ENCODE results near the gene P2RX3. TPM values are rescaled to one million over a fixed set of nuclear protein-coding genes. Genes with fewer than 3 reads are reported as not detected.
A peak's percentile ranks its signal among the peaks of the same experiment; 100 is the strongest.

The P2RX3 gene
- total RNA-seq, 1 donor from 2014 or later, result not detected

GRCh38 chr11:57364851-57365660 is 26.9 kb downstream of the P2RX3 start:
- no peaks in the 10 kb centered on the region for H3K4me1 ChIP-seq
- H3K36me3 ChIP-seq, result no peaks in the 10 kb centered on the region
- intact Hi-C loops (cut with DNase I), result no loop called here
- TF ChIP-seq, protein P1, sequence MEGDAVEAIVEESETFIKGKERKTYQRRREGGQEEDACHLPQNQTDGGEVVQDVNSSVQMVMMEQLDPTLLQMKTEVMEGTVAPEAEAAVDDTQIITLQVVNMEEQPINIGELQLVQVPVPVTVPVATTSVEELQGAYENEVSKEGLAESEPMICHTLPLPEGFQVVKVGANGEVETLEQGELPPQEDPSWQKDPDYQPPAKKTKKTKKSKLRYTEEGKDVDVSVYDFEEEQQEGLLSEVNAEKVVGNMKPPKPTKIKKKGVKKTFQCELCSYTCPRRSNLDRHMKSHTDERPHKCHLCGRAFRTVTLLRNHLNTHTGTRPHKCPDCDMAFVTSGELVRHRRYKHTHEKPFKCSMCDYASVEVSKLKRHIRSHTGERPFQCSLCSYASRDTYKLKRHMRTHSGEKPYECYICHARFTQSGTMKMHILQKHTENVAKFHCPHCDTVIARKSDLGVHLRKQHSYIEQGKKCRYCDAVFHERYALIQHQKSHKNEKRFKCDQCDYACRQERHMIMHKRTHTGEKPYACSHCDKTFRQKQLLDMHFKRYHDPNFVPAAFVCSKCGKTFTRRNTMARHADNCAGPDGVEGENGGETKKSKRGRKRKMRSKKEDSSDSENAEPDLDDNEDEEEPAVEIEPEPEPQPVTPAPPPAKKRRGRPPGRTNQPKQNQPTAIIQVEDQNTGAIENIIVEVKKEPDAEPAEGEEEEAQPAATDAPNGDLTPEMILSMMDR (IDR thresholded peaks at IDR 0.05), result no peak
- no peak overlapping the region for H3K4me3 ChIP-seq
- no peak for DNase-seq
- no peak for ATAC-seq
- H3K27ac ChIP-seq, result no peak overlapping the region
- no peaks in the 10 kb centered on the region for H3K9me3 ChIP-seq
- H3K27me3 ChIP-seq (ENCODE audit: low read depth), result no peaks in the 10 kb centered on the region

DNA sequence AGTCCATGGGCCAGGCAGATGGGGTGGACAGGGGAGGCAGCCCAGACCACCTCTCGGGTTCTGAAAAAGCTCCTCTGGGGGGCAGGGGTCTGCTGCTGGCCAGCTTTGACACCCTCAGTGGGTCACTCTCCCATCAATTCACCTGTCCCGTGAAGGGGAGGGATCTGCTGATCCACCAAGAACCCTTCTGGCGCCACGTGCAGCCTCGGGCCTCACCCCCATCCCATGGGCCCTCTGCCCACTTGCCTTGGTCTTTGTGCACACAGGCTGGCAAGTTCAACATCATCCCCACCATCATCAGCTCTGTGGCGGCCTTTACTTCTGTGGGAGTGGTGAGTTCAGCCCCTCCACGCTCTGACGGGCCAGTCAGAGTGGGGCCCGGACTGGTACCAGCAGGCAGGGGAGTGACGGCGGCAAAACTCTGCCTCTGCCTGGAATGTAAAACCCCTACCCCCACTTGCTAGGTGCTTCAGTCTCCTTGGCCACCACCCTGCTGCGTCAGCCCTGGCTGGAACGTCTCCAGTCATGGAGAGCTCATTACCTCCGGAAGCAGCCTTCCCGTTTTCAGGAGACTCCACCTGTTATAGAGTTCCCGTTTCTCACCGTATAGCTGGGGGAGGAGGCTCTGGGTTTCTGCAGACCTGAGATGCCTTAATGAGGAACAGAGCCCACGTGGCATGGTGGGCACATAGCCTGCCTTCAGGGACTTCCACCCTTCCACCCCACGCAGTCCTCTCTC is 30.1 kb downstream of the P2RX3 start:
- TF ChIP-seq, protein P1 (IDR thresholded peaks at IDR 0.05), result no peak
- Histone ChIP-seq H3K4me1 (no peaks in the 10 kb centered on the region), H3K27ac (no peak overlapping the region), H3K27me3 (ENCODE audit: low read depth) (no peaks in the 10 kb centered on the region), H3K36me3 (no peaks in the 10 kb centered on the region), H3K9me3 (no peaks in the 10 kb centered on the region), H3K4me3 (no peak overlapping the region)
- peak; percentile 72 for DNase-seq
- intact Hi-C loops (cut with DNase I), result no loop called here
- ATAC-seq, result peak; percentile 90 to 91

- no peak for ATAC-seq
- intact Hi-C loops (cut with DNase I), result no loop called here
- no peak overlapping the region for H3K27ac ChIP-seq
- DNase-seq, result no peak
- H3K4me3 ChIP-seq, result no peak overlapping the region
- no peaks in the 10 kb centered on the region for H3K9me3 ChIP-seq
- no peaks in the 10 kb centered on the region for H3K27me3 ChIP-seq (ENCODE audit: low read depth)
- H3K36me3 ChIP-seq, result no peaks in the 10 kb centered on the region
- TF ChIP-seq, protein P1 (IDR thresholded peaks at IDR 0.05), result no peak
- no peaks in the 10 kb centered on the region for H3K4me1 ChIP-seq
Measured at GRCh38 chr11:57368845-57369232, 30.7 kb downstream of the P2RX3 start.

- Histone ChIP-seq H3K9me3 (no peaks in the 10 kb centered on the region), H3K4me3 (no peak overlapping the region), H3K36me3 (no peaks in the 10 kb centered on the region), H3K27ac (no peak overlapping the region), H3K27me3 (ENCODE audit: low read depth) (no peaks in the 10 kb centered on the region), H3K4me1 (no peaks in the 10 kb centered on the region)
- intact Hi-C loops (cut with DNase I), result no loop called here
- no peak for DNase-seq
- TF ChIP-seq, protein P1 (IDR thresholded peaks at IDR 0.05), result no peak
- ATAC-seq, result no peak
Measured at GRCh38 chr11:57370251-57370650, 32.1 kb downstream of the P2RX3 start.

- no peak for DNase-seq
- Histone ChIP-seq H3K27me3 (ENCODE audit: low read depth) (no peaks in the 10 kb centered on the region), H3K9me3 (no peaks in the 10 kb centered on the region), H3K4me1 (no peaks in the 10 kb centered on the region), H3K27ac (no peak overlapping the region), H3K4me3 (no peak overlapping the region), H3K36me3 (no peaks in the 10 kb centered on the region)
- no peak for ATAC-seq
- TF ChIP-seq, protein P1 (IDR thresholded peaks at IDR 0.05), result no peak
- intact Hi-C loops (cut with DNase I), result no loop called here
Measured at GRCh38 chr11:57370941-57371340, 32.8 kb downstream of the P2RX3 start.
